GM21526 (cell line): ENCODE measurements around the gene OR4M2.
A peak's percentile ranks its signal among the peaks of the same experiment; 100 is the strongest.
"Not testable (repeated sequence)": the region's sequence is repeated elsewhere in the genome, so short reads cannot be mapped to it uniquely, and the experiment has no call there.

Experiments used
- ATAC-seq: cut with Tn5 transposase; IDR thresholded peaks from one replicate; pipeline ENCODE4 v1.9.1; 2021; ENCODE audit warnings: moderate library complexity; ENCODE audit not compliant: unreplicated experiment, low FRiP score

OR4M2 gene

GRCh38 chr15:22080227-22080626 lies at the start of gene OR4M2:
OR4M2 (plus strand) TSS chr15:22080527; CDS start chr15:22080625, 98 bp downstream.
- ATAC-seq, result not testable (repeated sequence)

- ATAC-seq, result not testable (repeated sequence)
Observed at GRCh38 chr15:22069267-22069666, 11.1 kb upstream of the OR4M2 start.

- not testable (repeated sequence) for ATAC-seq
Observed at GRCh38 chr15:22081386-22081785, 1.1 kb downstream of the OR4M2 start.

- not testable (repeated sequence) for ATAC-seq
Observed at GRCh38 chr15:22098616-22099253, 18.4 kb downstream of the OR4M2 start.

- peak; percentile 90 for ATAC-seq
Observed at GRCh38 chr15:22099289-22099891, 19.1 kb downstream of the OR4M2 start.

- ATAC-seq, result not testable (repeated sequence)
Observed at GRCh38 chr15:22122033-22122432, 41.7 kb downstream of the OR4M2 start.
